ENCODE data around the gene PRKAR1B.

Gene PRKAR1B

DNA sequence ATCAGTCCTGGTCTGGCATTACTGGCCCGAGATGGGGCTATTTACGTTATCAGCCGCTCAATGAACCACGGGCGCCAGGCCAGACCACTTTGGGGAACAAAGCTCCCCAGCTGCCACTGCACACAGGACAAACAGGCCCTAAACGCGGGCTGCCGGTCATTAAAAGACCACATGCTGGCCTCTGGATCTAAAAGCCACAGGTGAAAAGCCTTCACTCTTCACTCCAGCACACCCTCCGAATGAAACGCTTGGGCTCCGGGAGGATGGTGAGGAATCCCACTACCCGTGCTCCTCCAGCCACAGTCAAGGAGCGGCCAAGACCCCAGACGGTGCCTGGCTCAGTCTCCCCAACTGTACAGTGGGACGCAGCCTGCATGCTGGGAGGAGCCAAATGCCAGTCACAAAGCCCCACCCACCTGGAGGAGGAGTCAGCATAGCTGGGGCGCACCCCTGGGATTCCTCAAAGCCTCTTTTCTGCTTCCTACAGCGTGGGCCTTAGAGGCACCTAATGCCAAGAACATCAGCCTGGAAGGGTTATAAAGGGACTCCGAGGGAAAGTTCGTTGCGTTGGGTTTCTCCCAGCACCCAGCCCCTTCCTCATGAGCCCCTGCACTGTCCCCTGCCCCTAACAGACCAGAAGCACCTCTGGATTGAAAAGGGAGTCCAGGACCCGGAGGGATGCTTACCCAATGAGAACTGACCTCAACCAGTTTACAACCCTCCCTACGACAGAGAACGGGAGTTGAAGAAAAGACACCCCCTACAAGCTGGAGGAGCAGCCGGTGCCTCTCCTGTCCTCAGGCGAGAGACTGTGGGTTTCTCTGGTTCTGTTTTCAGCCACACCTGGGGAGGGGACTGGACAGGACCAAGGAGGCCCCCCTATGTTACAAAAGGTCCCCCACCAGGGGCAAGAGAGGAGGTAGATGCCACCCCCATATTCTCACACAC lies 212.2 kb downstream of the PRKAR1B start:
- H3K4me3 ChIP-seq (ENCODE audit: low read depth, low read length) = no peak overlapping the region

DNA sequence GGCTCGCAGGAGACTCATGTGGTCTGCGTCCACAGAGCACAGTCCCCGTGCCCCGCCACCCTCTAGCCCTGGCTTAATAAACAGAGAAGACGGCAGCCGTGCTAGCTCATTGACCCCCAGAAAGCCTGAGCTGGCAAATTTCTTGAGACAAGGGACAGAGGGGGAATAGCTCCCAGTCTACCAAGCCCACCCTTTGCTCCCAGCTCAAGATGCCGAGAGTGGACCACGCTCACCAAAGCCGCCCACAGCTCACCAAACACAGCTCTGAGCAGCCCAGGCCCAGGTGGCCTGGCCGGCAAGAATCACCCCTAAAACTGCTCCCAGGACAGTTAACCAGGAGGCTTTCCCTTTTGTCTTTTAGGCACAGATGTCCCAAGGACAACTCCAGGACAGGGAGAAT lies 212.8 kb downstream of the PRKAR1B start:
- H3K4me3 ChIP-seq (ENCODE audit: low read depth, low read length) = no peak overlapping the region

DNA sequence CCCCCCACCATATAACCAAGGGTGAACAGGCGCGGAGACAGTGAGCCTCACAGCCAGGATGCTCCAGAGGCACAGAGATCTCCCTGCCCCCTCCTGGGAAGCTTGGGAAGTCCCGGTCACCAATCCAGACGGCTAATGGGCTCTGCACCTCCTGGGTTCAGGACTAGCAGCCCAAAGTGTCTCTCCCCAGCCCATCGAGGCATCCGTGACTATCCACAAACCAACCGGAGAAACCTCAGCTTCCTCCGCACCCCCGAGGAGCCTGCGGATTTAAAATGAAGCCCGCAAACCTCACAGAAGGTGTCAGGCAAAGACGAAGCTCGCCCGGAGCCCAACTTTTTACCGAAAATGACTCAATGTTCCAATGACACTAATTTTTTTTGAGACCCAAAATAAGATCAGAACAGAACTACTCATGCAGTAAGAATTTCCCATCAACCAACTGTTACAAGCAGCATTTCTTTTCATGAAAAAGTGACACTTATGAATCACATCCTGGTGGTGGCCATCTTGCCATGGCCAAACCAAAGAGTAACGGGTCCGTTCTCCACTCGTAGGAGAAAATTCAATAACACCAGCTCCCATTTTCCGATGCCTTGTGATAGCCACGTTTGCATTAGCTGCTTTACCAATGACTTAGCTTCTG lies 213.4 kb downstream of the PRKAR1B start:
- H3K4me3 ChIP-seq (ENCODE audit: low read depth, low read length) = no peak overlapping the region

DNA sequence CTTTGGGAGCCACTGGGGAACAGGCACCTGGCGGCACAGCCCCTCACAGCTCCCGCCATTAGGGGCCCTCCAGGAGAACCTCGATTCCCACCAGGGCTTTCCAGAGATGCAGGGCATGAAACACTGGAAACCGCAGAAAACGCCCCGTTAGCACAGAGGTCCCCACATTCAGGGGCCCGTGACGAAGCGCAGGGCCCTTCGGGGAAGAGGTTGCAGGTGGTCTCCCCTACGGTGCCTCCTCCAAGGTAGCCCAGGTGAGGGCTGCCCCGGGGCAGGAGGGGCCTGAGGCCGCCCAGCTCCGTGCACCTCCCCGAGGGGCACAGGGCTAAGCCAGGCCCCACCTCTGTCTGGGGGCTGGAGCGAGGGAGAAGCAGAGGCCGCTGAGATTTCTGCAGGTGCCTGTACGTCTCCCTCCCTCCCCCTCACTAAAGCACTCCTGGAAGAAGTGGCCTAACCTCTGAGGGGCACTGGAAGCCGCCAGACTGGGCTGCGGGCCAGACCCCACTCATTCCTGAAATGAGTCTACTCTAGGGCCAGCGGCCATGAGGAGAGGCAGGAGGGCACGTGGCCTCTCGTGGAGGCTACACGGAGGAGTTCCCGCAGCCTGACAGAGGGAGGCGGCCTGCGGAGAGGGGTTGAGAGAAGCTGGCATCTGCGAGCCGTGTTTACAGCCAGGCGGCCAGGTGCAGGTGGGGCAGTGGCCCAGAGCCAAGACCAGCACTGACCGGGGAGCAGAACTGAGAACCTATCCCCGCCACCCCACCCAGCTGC lies 214.4 kb downstream of the PRKAR1B start:
- no peak overlapping the region for H3K4me3 ChIP-seq (ENCODE audit: low read depth, low read length)

DNA sequence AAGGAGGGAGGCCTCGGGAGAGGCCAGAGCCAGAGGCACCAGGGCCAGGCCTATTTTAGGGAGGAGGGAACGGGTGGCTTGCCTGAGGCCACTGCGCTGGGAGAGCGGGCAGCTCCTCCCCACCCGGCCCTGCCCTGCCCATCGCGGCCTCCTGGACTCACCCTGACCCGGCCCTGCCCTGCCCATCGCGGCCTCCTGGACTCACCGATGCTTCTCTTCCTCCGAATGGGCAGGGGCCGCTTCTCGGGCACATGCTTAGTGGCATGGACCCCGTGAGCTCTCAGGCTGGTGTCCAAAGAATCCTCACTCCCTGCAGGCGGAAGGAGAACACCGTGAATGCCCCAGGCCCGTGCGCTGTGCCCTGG lies 215.0 kb downstream of the PRKAR1B start:
- no peak overlapping the region for H3K4me3 ChIP-seq (ENCODE audit: low read depth, low read length)

DNA sequence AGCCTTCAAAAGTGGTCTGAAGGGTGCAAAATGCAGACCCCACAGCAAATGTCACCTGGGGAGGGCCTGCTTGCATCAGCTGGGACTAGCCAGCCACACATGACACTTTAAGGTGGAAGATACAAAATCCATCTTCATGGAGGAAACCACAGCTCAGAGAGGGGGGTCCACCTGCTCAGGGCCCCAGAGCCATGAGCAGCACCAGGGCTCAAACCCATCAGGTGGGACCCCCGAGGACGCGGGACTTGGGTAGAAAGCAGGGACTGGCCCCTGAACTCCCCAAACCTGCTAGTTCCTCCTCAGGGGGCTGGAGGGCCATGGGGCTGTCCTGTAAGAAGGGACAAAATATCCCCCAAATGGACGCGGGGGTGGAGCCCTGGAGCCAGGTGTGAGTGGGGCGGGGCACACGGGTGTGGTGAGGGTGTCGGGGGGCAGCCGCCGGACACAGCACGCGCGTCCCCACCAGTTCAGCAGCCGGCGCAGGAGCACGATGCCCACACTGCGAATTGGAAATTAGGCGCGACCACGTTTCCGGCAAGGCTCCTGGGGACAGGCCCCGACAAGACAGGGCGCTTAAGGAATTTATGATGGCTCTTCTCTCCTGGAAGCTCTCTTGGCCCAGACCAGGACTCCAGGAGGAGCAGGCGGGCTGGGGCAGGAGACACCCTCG lies 215.5 kb downstream of the PRKAR1B start:
- no peak overlapping the region for H3K4me3 ChIP-seq (ENCODE audit: low read depth, low read length)

DNA sequence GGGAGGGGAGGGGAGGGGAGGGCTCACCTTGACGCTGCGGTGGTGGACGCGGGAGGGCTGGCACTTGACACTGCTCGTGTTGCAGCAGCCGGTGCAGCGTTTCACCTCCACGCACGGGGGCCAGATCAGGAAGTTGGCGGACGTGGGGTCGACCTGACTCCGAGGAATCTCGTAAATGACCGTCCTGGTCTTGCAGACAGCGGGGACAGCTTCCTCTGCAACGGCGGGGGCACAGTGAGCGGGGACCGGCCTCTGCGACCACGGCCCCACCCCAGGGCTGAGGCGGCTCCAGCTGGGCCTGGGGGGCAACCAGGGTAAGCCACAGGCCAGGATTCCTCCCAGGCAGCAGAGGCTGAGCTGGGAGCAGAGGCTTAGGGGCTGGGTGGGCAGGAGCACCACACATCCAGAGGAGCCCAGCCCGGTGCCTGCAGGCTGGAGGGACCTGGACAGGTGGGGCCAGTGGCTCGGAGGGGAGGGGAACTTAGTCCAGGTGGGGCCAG lies 216.2 kb downstream of the PRKAR1B start:
- H3K4me3 ChIP-seq (ENCODE audit: low read depth, low read length) = no peak overlapping the region

DNA sequence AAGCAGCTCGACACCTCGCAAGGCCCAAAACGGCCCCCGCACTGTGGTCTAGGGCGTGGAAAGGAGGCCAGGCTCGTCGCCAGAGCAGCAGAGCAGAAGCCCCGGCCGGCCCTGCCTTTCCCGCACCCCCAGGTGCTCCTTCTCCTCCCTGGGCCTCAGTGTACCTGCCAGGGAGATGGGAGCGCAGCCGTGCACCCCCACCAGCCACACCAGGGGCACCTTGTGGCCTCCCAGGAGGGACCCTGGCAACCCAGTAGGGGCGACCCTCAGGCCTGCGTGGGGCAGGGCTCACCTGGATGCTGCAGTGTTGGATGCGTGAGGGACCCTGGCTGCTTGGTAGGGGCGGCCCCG lies 217.0 kb downstream of the PRKAR1B start:
- H3K4me3 ChIP-seq (ENCODE audit: low read depth, low read length) = no peak overlapping the region

DNA sequence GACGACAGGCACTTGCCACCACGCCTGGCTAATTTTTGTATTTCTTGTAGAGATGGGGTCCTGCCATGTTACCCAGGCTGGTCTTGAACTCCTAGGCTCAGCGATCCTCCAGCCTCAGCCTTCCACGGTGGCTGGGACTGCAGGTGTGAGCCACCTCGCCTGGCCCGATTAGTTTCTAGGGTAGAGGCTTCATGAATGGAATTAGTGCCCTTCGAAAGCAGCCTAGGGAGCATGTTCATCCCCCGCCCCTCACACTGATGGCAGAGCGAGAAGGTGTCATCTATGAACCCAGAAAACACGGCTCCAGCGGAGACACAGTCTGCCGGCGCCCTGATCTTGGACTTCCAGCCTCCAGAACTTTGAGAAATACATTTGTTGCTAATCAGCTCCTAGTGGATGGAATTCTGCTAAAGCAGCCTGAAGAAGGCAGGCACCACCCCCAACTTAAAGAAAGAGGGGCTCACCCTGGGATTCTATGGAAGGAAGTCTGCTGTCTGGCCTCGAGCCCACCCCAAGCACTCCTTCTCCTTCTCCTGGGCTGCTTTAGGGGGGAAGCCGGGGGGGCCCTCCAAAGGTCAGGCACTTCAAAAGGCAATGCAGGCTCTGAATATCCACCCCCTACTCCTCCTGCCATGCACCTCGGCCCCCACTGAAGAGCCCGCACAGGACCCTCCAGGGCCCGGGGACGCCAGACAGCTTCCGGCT lies 217.5 kb downstream of the PRKAR1B start:
- H3K4me3 ChIP-seq (ENCODE audit: low read depth, low read length) = no peak overlapping the region

DNA sequence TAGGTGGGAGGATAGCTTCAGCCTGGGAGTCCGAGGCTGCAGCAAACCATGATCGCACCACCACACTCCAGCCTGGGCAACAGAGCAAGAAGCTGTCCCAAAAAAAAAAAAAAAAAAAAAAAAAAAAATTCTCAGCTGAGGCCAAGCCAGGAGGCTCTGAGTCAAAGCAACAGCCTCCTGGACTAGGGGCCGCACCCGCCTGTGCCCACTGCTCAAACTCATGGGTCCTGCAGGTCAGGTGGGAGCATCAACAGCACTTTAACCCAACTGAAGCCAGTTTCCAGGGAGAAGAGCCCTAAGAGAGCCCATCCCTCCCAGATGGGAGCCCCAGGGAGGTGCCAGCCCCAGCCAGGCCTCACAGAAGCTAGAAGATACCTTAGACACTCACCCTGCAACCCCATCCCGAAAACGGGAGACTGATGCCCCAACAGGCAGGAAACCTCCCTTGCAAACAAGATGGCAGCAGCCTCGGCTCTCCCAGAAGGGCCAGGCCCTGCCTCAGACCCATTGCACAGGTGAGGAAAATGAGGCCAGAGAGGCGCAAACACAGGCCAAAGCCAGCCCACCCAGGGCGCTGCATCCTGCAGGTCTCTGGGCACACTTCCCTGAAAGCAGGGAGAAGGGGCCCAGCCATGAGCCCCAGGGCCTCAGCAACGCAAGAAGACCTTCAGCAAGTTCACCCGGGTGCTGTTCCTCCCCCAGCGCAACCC lies 218.5 kb downstream of the PRKAR1B start:
- no peak overlapping the region for H3K4me3 ChIP-seq (ENCODE audit: low read depth, low read length)

DNA sequence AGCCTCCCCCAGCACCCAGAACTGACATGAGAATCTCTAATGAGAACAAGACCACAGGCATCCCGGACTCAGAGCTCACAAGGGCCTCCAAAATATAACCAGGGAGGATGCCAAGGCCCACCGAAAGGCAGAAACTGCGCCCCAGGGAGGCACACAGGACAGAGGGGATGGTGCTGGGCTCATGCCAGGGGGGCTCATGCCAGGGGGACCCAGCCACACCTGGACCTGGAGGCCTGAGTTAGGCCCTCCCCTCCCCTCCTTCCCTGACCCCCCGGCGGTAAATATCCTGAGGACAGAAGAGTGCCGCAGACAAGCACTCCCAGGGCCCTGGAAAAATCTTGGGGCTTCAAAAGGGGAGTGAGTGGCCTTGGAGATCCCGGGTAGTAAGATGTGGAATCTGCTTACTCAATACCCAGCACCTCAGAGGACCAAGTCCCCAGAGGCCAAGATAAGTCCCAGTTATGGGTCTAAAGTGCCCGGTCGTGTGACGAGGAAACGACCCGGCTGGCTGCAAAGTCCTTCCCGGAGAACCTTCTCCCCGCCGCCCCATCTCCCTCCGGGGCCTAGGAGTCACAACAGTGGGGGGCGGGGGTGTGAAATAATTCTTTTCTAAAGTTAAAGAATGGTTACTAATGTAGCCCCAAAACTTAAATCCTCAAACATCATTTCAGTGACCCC lies 219.3 kb downstream of the PRKAR1B start:
- H3K4me3 ChIP-seq (ENCODE audit: low read depth, low read length) = no peak overlapping the region

DNA sequence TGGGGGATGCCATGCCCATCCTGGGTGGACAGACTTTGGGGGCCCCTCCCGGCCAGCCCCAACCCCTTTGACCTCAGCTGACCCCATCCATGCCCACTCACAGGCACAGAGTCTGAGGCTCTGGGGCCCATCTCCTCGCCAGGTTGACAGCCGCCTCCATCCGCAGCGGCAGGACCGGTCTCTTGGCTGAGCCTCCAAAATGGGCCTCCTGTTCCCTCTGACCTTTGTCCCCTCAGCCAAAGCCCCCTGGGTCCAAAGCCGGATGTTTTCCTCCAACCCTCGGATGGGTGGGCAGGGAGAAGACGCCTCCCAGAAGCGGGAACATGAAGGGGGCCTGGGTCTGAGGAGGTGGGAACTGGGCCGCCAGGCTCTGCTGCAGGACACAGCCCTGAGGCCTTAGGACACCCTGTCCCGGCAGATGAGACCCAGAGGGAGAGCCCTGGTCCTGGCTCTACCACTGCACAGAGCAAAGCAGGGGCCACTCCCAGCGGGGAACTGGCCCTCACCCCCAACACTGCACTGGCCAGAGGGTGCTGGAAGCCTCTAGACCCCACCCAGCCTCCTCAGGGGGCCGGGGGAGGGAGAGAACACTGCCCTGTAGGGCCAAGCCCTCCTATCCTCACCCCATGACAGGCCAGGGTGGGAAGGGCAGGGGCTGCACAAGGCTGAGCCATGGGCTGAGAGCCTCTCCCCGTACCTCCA lies 220.0 kb downstream of the PRKAR1B start:
- H3K4me3 ChIP-seq (ENCODE audit: low read depth, low read length) = no peak overlapping the region

DNA sequence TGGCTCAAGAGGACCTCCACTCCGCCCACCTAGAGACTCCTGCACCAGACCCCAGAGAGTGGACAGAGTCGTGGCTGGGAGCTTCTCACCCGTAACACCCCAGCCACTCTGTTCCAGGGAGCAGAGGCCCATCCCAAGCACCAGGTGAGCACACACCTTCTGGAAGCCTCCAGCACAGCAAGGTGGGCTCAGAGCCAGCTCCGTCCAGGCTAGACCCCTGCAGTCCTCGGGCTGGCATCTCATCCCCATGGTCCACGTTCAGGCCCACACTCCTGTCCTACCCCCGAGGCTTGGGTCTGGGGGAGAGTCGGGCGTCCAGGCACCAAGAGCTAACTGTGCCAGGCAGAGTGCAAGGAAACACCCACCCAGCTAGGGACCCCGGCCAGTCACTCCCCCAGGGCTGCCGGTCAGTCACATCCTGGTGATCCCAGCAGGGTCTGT lies 220.7 kb downstream of the PRKAR1B start:
- no peak overlapping the region for H3K4me3 ChIP-seq (ENCODE audit: low read depth, low read length)

DNA sequence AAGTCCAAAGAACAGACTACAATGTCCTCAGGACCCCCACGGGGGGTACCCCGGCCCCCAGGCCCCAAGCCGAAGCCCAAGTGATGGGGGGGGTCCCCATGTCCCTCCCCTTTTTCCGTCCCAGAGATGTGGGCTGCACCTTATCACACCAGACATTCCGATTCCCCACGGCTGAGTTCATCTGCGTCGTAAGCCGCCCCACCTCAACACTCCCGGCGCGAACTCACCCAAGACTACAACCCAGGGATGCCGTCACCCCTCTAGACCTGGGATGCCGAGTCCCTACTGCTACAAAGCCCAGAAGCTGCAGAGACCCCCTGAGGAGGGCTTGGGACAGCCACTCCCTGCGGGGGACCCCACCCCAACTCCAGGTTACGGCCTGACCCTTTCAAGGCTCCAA lies 221.9 kb downstream of the PRKAR1B start:
- no peak overlapping the region for H3K4me3 ChIP-seq (ENCODE audit: low read depth, low read length)

DNA sequence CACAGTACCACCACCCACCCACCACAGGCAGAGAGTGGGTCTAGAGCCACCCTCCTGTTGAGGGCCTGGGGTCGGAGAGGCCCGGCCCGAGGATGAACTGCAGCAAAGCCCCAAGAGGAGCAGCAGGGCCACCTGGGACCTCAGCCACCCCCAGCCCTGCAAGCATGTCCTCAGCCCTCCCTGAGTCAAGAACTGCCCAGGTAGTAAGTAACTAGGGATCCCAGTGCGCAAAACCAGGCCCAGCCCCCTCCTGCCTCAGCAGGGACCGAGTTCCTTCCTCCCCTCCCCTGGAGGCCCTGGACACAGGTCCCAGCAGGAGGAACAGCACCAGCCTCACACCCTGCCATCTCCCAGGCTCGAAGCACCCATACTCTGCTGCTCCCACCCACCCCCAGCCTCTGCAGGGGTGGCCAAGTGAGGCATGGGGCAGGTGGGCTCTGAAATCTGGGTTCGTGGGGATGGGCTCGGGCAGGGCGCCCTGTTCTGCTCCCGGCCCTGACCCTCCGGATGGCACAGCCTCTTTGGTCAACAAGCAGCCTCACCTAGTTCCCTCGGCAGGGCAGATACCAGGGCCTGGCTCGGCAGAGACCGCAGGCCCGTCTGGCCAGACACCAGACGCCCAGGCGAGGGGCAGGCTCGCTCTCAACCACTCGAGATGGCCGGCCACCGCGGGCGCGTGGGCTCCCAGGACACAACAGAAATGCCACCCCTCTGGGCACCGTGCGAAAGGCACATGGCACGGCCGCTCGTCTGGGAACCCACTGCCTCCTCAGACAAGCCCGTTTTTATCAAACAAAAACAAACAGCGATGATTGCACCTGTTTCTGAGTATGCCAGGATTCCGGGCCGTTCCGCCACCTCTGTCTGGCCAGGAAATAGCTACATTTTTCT lies 222.6 kb downstream of the PRKAR1B start:
- H3K4me3 ChIP-seq (ENCODE audit: low read depth, low read length) = no peak overlapping the region

DNA sequence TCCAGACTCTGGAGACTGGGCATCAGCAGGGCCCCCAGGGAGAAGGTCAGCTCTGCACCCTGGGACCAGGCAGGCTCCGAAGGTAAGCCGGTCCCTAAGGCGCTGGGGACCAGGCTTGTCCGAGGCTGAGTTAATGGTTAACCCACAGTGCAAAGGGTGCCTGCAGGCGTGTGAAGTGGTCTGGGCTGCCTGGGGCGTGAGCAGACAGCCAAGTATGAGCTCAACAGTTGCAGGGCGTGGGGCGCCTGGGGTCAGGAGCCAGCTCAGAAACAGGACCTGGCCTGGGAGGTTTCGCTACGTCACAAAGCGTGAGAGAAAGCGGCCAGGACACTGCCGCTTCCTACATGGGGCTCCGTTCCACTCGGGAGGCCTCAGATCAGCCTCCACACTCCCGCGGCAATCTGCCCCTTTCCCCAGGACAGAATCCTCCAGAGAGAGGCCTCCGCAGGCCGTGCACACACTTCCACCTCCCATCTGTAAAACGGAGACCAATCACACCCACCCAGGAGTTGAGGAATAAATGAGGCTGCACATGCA lies 223.4 kb downstream of the PRKAR1B start:
- no peak overlapping the region for H3K4me3 ChIP-seq (ENCODE audit: low read depth, low read length)

DNA sequence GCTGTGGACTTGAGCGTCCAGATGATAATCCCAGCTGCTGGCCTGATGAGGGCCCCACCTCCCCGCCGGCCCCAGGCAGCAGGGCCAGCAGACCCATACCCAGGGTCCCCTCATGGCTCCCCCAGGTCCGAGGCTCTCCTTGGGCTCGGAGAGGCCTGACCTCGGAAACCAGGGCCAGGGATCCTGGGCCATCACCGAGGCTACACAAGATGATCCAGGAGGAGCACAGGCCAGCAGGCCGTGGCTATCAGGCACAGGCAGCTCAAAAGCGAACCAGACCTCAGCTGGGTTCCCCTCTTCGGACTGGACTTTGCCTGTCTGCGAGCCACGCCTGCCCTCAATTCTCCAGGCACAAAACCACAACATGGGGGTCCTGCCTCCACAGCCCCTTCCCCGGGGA lies 224.8 kb downstream of the PRKAR1B start:
- no peak overlapping the region for H3K4me3 ChIP-seq (ENCODE audit: low read depth, low read length)

Data from iPS-11a (cell line).